GM20431 (cell line): Measurements from ENCODE around the gene SDF4.

Experiments
- in situ Hi-C: fragments of 300-500 bp; cut with MseI, MboI; formaldehyde crosslinking; loops from one replicate; pipeline ENCODE4 v1.15.0; 2020; ENCODE audit warnings: low sequenced_read_pairs; ENCODE audit not compliant: unreplicated experiment

The SDF4 gene

GRCh38 chr1:1231400-1232207, at the start of gene SDF4:
SDF4 (minus strand) TSS chr1:1232001; CDS start chr1:1228772, 3,229 bp downstream.
- in situ Hi-C loops, result no loop called here

- in situ Hi-C loops, result no loop called here
These were observed 49.1 kb upstream of the SDF4 start for GRCh38 chr1:1280782-1281481.

GRCh38 chr1:1279028-1279427, 47.2 kb upstream of the SDF4 start:
- in situ Hi-C loops, result no loop called here

GRCh38 chr1:1278620-1279019, 46.8 kb upstream of the SDF4 start:
- in situ Hi-C loops, result no loop called here

GRCh38 chr1:1275836-1276235, 44.0 kb upstream of the SDF4 start:
- in situ Hi-C loops, result no loop called here

GRCh38 chr1:1274931-1275431, 43.2 kb upstream of the SDF4 start:
- in situ Hi-C loops, result no loop called here

GRCh38 chr1:1274299-1274930, 42.6 kb upstream of the SDF4 start:
- in situ Hi-C loops, result no loop called here

GRCh38 chr1:1273512-1274298, 41.9 kb upstream of the SDF4 start, which contains the start of gene UBE2J2:
UBE2J2 (minus strand) TSS chr1:1273854; CDS start chr1:1267992, 5,862 bp downstream.
- in situ Hi-C loops, result no loop called here

- in situ Hi-C loops, result no loop called here
These were observed 41.4 kb upstream of the SDF4 start for GRCh38 chr1:1273209-1273511.

GRCh38 chr1:1272341-1273208, 40.8 kb upstream of the SDF4 start:
- in situ Hi-C loops, result no loop called here

- in situ Hi-C loops, result no loop called here
These were observed 39.0 kb upstream of the SDF4 start for GRCh38 chr1:1270813-1271212.

GRCh38 chr1:1268284-1268682, 36.5 kb upstream of the SDF4 start:
- in situ Hi-C loops, result no loop called here

- in situ Hi-C loops, result no loop called here
These were observed 35.9 kb upstream of the SDF4 start for GRCh38 chr1:1267488-1268283.

GRCh38 chr1:1264868-1265272, 33.1 kb upstream of the SDF4 start:
- in situ Hi-C loops, result no loop called here

- in situ Hi-C loops, result no loop called here
These were observed 32.2 kb upstream of the SDF4 start for GRCh38 chr1:1264026-1264425.

GRCh38 chr1:1262758-1263157, 31.0 kb upstream of the SDF4 start:
- in situ Hi-C loops, result no loop called here

- in situ Hi-C loops, result no loop called here
These were observed 30.3 kb upstream of the SDF4 start for GRCh38 chr1:1262071-1262470.

GRCh38 chr1:1260843-1261560, 29.2 kb upstream of the SDF4 start:
- in situ Hi-C loops, result no loop called here
